ENCODE measurements around the gene PALLD.

DNA sequence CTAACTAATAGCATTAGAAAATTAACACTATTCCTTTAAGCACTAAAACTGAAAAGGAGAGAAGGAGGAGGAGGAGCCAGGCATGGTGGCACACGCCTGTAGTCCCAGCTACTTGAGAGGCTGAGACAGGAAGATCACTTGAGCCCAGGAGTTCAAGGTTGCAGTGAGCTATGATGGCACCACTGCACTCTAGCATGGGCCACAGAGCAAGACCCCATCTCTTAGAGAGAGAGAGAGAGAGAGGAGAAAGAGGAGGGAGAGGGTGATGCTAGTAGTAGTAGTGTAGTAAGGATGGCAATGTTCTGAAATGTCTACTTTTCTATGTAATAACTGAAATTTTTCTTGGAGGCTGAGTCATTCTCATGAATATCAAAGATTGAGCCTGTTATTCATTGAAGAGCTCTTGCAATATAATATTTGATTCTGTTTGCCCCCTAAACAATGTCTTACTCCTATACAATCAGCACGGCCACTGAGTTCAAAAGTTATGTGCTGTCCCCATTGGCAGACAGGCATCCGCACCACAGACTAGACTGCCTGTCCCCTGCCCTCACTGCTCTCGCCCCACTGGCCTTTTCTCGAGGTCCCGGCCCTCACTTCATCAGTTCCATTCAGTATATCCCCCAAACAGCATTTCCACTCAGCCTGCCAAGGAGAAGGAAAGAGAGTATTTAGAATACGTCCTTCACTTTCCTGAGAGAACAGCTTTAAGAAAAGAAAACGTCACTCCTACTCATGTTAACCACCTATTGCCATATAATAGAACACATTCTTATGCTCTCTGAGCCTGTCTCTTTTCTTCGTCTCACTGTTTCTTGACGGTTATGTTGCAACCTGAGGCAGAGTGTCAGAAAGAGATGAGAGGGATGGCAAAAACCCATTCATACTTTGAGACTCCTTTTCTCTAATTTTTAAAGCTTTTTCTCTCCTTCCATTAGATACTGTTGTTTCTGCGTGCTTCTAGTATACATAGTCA, 238.1 kb downstream of the PALLD start:
- TF ChIP-seq, protein P1, sequence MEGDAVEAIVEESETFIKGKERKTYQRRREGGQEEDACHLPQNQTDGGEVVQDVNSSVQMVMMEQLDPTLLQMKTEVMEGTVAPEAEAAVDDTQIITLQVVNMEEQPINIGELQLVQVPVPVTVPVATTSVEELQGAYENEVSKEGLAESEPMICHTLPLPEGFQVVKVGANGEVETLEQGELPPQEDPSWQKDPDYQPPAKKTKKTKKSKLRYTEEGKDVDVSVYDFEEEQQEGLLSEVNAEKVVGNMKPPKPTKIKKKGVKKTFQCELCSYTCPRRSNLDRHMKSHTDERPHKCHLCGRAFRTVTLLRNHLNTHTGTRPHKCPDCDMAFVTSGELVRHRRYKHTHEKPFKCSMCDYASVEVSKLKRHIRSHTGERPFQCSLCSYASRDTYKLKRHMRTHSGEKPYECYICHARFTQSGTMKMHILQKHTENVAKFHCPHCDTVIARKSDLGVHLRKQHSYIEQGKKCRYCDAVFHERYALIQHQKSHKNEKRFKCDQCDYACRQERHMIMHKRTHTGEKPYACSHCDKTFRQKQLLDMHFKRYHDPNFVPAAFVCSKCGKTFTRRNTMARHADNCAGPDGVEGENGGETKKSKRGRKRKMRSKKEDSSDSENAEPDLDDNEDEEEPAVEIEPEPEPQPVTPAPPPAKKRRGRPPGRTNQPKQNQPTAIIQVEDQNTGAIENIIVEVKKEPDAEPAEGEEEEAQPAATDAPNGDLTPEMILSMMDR (IDR thresholded peaks at IDR 0.05), result no peak
- TF ChIP-seq POLR2A (IDR thresholded peaks at IDR 0.05) (no peak), EP300 (IDR thresholded peaks at IDR 0.05) (no peak)
